ENCODE data around the gene PRDX2. TPM values are rescaled to one million over a fixed set of nuclear protein-coding genes. Genes with fewer than 3 reads are reported as not detected.

The PRDX2 gene
- total RNA-seq, 1 donor from 2014 or later, result 554 TPM

DNA sequence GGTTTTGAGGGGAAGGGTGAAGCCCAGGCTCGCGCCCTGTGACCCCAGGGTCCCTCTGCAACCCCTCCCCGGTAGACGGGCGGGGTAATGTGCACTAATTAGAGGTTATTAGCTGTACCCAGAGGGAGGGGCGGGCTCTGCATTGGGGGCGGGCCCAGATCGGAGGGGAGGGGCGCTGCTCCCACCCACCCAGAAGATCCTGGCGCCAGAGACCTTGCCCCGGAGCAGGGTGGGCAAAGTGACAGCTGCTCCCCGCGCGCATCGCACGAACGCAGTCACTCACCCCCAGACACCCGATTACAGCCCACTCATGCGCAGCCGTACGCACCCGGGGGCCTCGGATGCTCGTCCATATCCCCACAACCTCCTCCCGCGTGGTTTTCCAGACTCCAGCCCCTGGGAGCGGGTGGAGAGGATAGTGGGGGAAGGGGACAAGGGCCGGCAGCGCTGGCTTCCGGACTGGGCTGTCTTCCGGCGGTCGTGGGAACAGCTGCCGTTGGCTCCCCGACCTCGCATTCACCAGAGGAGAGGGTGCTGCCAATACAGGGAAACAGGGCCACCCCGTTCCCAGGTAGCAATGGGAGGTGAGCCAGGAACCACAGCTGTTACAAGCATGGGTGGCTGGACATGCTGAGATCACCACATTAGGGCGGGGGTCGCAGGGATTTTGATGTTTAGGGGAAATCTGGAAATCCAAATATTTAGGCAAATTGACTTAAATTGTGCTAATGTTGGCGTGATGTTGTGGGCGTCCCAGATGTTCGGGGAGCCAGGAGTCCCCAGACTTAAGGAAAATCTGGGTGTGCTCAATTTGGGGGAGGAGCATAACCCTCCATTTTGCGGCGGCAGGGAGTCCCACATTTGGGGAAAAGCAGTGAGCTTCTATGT lies 23.3 kb downstream of the PRDX2 start:
- no peak for TF ChIP-seq CTCF (IDR thresholded peaks at IDR 0.05; ENCODE audit: unreplicated experiment)

GRCh38 chr19:12777217-12778016 lies 24.2 kb downstream of the PRDX2 start:
- peak; percentile 76 for DNase-seq (ENCODE audit: low spot score, unreplicated experiment)
- peaks cover 13% of the 10 kb centered on the region for H3K4me1 Mint-ChIP-seq (ENCODE audit: low read depth)
- H3K36me3 Mint-ChIP-seq (ENCODE audit: insufficient read depth), result peaks cover 4% of the 10 kb centered on the region
- TF ChIP-seq CTCF (IDR thresholded peaks at IDR 0.05; ENCODE audit: unreplicated experiment), result peak; percentile 97
- H3K9me3 Mint-ChIP-seq (ENCODE audit: low read depth), result no peaks in the 10 kb centered on the region
- H3K4me3 Mint-ChIP-seq (ENCODE audit: low read depth), result peak overlapping the region; percentile 74
- peak overlapping the region; percentile 52 for H3K27ac Mint-ChIP-seq
- H3K27me3 Mint-ChIP-seq, result peaks cover 11% of the 10 kb centered on the region

More for the DNA sequence above, 23.3 kb downstream of the PRDX2 start:
- Mint-ChIP-seq H3K4me1 (ENCODE audit: low read depth) (peaks cover 13% of the 10 kb centered on the region), H3K27me3 (peaks cover 11% of the 10 kb centered on the region), H3K9me3 (ENCODE audit: low read depth) (no peaks in the 10 kb centered on the region), H3K27ac (peak overlapping the region; percentile 11), H3K36me3 (ENCODE audit: insufficient read depth) (peaks cover 4% of the 10 kb centered on the region), H3K4me3 (ENCODE audit: low read depth) (peak overlapping the region; percentile 74)
- no peak for DNase-seq (ENCODE audit: low spot score, unreplicated experiment)

GRCh38 chr19:12774588-12775555 lies 26.7 kb downstream of the PRDX2 start, which contains the start of gene HOOK2:
HOOK2 (minus strand) TSS chr19:12775552; CDS start chr19:12775449, 103 bp downstream.
- peaks cover 4% of the 10 kb centered on the region for H3K36me3 Mint-ChIP-seq (ENCODE audit: insufficient read depth)
- peak within 1 kb of the TSS; percentile 89 for H3K4me3 Mint-ChIP-seq (ENCODE audit: low read depth)
- peaks cover 13% of the 10 kb centered on the region for H3K4me1 Mint-ChIP-seq (ENCODE audit: low read depth)
- peak; percentile 94 for DNase-seq (ENCODE audit: low spot score, unreplicated experiment)
- no peak for TF ChIP-seq CTCF (IDR thresholded peaks at IDR 0.05; ENCODE audit: unreplicated experiment)
- no peaks in the 10 kb centered on the region for H3K9me3 Mint-ChIP-seq (ENCODE audit: low read depth)
- H3K27ac Mint-ChIP-seq, result peak within 1 kb of the TSS; percentile 99
- peaks cover 11% of the 10 kb centered on the region for H3K27me3 Mint-ChIP-seq

- H3K27ac Mint-ChIP-seq, result no peak overlapping the region
- TF ChIP-seq CTCF (IDR thresholded peaks at IDR 0.05; ENCODE audit: unreplicated experiment), result no peak
- H3K27me3 Mint-ChIP-seq, result peaks cover 3% of the 10 kb centered on the region
- H3K9me3 Mint-ChIP-seq (ENCODE audit: low read depth), result no peaks in the 10 kb centered on the region
- peak overlapping the region; percentile 45 for H3K4me3 Mint-ChIP-seq (ENCODE audit: low read depth)
- DNase-seq (ENCODE audit: low spot score, unreplicated experiment), result no peak
- peaks cover 4% of the 10 kb centered on the region for H3K36me3 Mint-ChIP-seq (ENCODE audit: insufficient read depth)
- H3K4me1 Mint-ChIP-seq (ENCODE audit: low read depth), result peaks cover 12% of the 10 kb centered on the region
Measured at GRCh38 chr19:12773571-12773970, 28.0 kb downstream of the PRDX2 start.
